H1 (cell line): ENCODE results near the gene POMT2. TPM values are rescaled to one million over a fixed set of nuclear protein-coding genes. Genes with fewer than 3 reads are reported as not detected.
A peak's percentile ranks its signal among the peaks of the same experiment; 100 is the strongest.

Source experiments
- CTCF ChIA-PET: fragments of 300-600 bp; sonication (Branson Sonifier 250); formaldehyde crosslinking; loops from one replicate; lab custom pipeline; 2021; ENCODE audit not compliant: partially characterized antibody; lab: Charles Lee
- POLR2A ChIA-PET: fragments of 300-600 bp; sonication (Branson Sonifier 250); formaldehyde crosslinking; loops from one replicate; lab custom pipeline; 2021; ENCODE audit warnings: inconsistent platforms; ENCODE audit not compliant: partially characterized antibody; lab: Charles Lee
- DNase-seq, 2 experiments: peaks; one replicate each; pipeline versions ENCODE4 v3.0.0 to v3.0.0-alpha.2; 2010 to 2022; ENCODE audit warnings: low spot score in 2 of 2, low read depth in 1 of 2, mixed read lengths in 1 of 2
- FAIRE-seq: peaks from 2 replicates; lab custom pipeline; 2011; peaks lifted over from hg19 to GRCh38; lab: Jason Lieb, UNC
- H2AFZ ChIP-seq: 2 replicates; pipeline ENCODE4 v1.8.1; 2012; ENCODE audit warnings: low read length, inconsistent platforms
- H2AK5ac ChIP-seq: 2 replicates; pipeline ENCODE4 v1.6.1; 2013; ENCODE audit warnings: low read depth, low read length
- H2BK120ac ChIP-seq: replicated peaks from 2 replicates; pipeline ENCODE3; 2013; ENCODE audit warnings: low read depth, low read length, inconsistent platforms
- H2BK12ac ChIP-seq: 2 replicates; pipeline ENCODE4 v1.6.1; 2013; ENCODE audit warnings: low read depth, low read length
- H2BK15ac ChIP-seq: 2 replicates; pipeline ENCODE4 v1.6.1; 2013; ENCODE audit warnings: low read length
- H2BK20ac ChIP-seq: 2 replicates; pipeline ENCODE4 v1.6.1; 2013; ENCODE audit warnings: low read length
- H2BK5ac ChIP-seq: 2 replicates; pipeline ENCODE4 v1.6.1; 2013; ENCODE audit warnings: low read depth, low read length
- H3K14ac ChIP-seq: 2 replicates; pipeline ENCODE4 v1.6.1; 2013; ENCODE audit warnings: inconsistent platforms; ENCODE audit not compliant: insufficient read length
- H3K18ac ChIP-seq: 2 replicates; pipeline ENCODE4 v1.6.1; 2013; ENCODE audit warnings: low read length; ENCODE audit errors: extremely low read depth
- H3K23ac ChIP-seq: 2 replicates; pipeline ENCODE4 v1.6.1; 2013; ENCODE audit warnings: inconsistent platforms; ENCODE audit not compliant: insufficient read length
- H3K23me2 ChIP-seq: 2 replicates; pipeline ENCODE4 v1.6.1; 2013; ENCODE audit warnings: low read depth, low read length
- H3K27ac ChIP-seq: 2 replicates; pipeline ENCODE4 v1.6.1; 2011; ENCODE audit warnings: low read depth, low read length, inconsistent platforms
- H3K27me3 ChIP-seq, 4 experiments: replicated peaks in 1 of 4; 1 replicate in 1 of 4; 2 replicates in 3 of 4; pipeline versions ENCODE4 v1.6.1 to v1.8.1; 2011 to 2013; ENCODE audit warnings: low read length in 3 of 4, mild to moderate bottlenecking in 3 of 4, inconsistent platforms in 2 of 4, mixed read lengths in 2 of 4, moderate library complexity in 1 of 4; ENCODE audit not compliant: control insufficient read depth in 3 of 4, insufficient read depth in 3 of 4; ENCODE audit errors: extremely low read depth in 1 of 4
- H3K36me3 ChIP-seq, 4 experiments: 2 replicates each; pipeline versions ENCODE4 v1.6.1 to v1.8.1; 2011 to 2013; ENCODE audit warnings: mild to moderate bottlenecking in 4 of 4, low read length in 3 of 4, moderate library complexity in 2 of 4, control low read depth in 1 of 4, inconsistent platforms in 1 of 4; ENCODE audit not compliant: insufficient read depth in 4 of 4, control insufficient read depth in 2 of 4
- H3K4ac ChIP-seq: replicated peaks from 2 replicates; pipeline ENCODE3; 2013; ENCODE audit warnings: low read length, low read depth, mixed read lengths, inconsistent platforms; ENCODE audit not compliant: insufficient read length
- H3K4me1 ChIP-seq, 4 experiments: replicated peaks in 1 of 4; 1 replicate in 1 of 4; 2 replicates in 3 of 4; pipeline versions ENCODE4 v1.6.1 to v1.8.1; 2011 to 2013; ENCODE audit warnings: low read length in 3 of 4, inconsistent platforms in 2 of 4, mixed read lengths in 1 of 4; ENCODE audit not compliant: insufficient read depth in 4 of 4, control insufficient read depth in 3 of 4
- H3K4me2 ChIP-seq, 2 experiments: 2 replicates each; pipeline versions ENCODE4 v1.6.1 to v1.8.1; 2011 to 2013; ENCODE audit warnings: low read depth in 2 of 2, low read length in 2 of 2, control low read depth in 1 of 2, inconsistent platforms in 1 of 2, mild to moderate bottlenecking in 1 of 2; ENCODE audit not compliant: insufficient read depth in 1 of 2
- H3K4me3 ChIP-seq, 4 experiments: fragments of 200-600, 300-600 bp in 1 of 4; sonication (generic), shearing (Covaris generic), sonication (Bioruptor Twin) in 1 of 4; 2 replicates each; pipeline versions ENCODE4 v1.5.1 to v1.8.1; 2011 to 2016; ENCODE audit warnings: low read length in 4 of 4, low read depth in 3 of 4, control low read depth in 2 of 4, inconsistent platforms in 2 of 4, mild to moderate bottlenecking in 2 of 4, mixed read lengths in 1 of 4, moderate library complexity in 1 of 4; ENCODE audit not compliant: insufficient read depth in 2 of 4; ENCODE audit errors: extremely low read depth in 1 of 4
- H3K56ac ChIP-seq: replicated peaks from 2 replicates; pipeline ENCODE3; 2013; ENCODE audit warnings: low read depth, mild to moderate bottlenecking, mixed read lengths, low read length, inconsistent platforms; ENCODE audit not compliant: insufficient read length
- H3K79me1 ChIP-seq: 2 replicates; pipeline ENCODE4 v1.6.1; 2013; ENCODE audit warnings: low read depth, low read length, control low read depth
- H3K79me2 ChIP-seq, 2 experiments: 2 replicates each; pipeline versions ENCODE4 v1.6.1 to v1.8.1; 2012 to 2013; ENCODE audit warnings: low read length in 2 of 2, mild to moderate bottlenecking in 2 of 2, inconsistent platforms in 1 of 2; ENCODE audit not compliant: insufficient read depth in 2 of 2, control insufficient read depth in 1 of 2
- H3K9ac ChIP-seq, 4 experiments: replicated peaks in 1 of 4; 1 replicate in 1 of 4; 2 replicates in 3 of 4; pipeline versions ENCODE4 v1.6.1 to v1.8.1; 2011 to 2013; ENCODE audit warnings: low read depth in 3 of 4, low read length in 3 of 4, control low read depth in 2 of 4, mild to moderate bottlenecking in 2 of 4, moderate library complexity in 2 of 4, inconsistent platforms in 1 of 4; ENCODE audit errors: extremely low read depth in 1 of 4
- H3K9me3 ChIP-seq, 2 experiments: 2 replicates each; pipeline versions ENCODE4 v1.6.1 to v1.8.1; 2012 to 2013; ENCODE audit warnings: mild to moderate bottlenecking in 2 of 2, moderate library complexity in 2 of 2, control low read depth in 1 of 2, inconsistent platforms in 1 of 2, low read depth in 1 of 2, low read length in 1 of 2, mixed read lengths in 1 of 2; ENCODE audit not compliant: insufficient read depth in 2 of 2
- H4K20me1 ChIP-seq, 2 experiments: replicated peaks in 1 of 2; 2 replicates each; pipeline versions ENCODE3 to v1.8.1; 2011 to 2013; ENCODE audit warnings: inconsistent platforms in 2 of 2, low read length in 2 of 2, mild to moderate bottlenecking in 1 of 2; ENCODE audit not compliant: insufficient read depth in 2 of 2, control insufficient read depth in 1 of 2
- H4K5ac ChIP-seq: 2 replicates; pipeline ENCODE4 v1.6.1; 2013; ENCODE audit warnings: low read length, low read depth, mixed read lengths, inconsistent platforms; ENCODE audit not compliant: insufficient read length
- H4K8ac ChIP-seq: 2 replicates; pipeline ENCODE4 v1.8.0; 2013; ENCODE audit warnings: mild to moderate bottlenecking, moderate library complexity, low read length, inconsistent platforms; ENCODE audit not compliant: insufficient read depth; ENCODE audit errors: extremely low read depth
- H4K91ac ChIP-seq: replicated peaks from 2 replicates; pipeline ENCODE3; 2013; ENCODE audit warnings: low read length, mixed read lengths, inconsistent platforms; ENCODE audit not compliant: insufficient read length
- BRCA1 ChIP-seq: IDR thresholded peaks from 2 replicates; pipeline ENCODE4 v1.6.1; 2012; ENCODE audit warnings: low read depth, low read length, improper control_type of control experiment
- CEBPB ChIP-seq: IDR thresholded peaks from 2 replicates; pipeline ENCODE4 v1.6.1; 2012; ENCODE audit warnings: low read depth, low read length
- CHD1 ChIP-seq: IDR thresholded peaks from 2 replicates; pipeline ENCODE4 v1.6.1; 2012; ENCODE audit warnings: low read depth, low read length, improper control_type of control experiment
- CREB1 ChIP-seq: IDR thresholded peaks from 2 replicates; pipeline ENCODE4 v1.6.1; 2012; ENCODE audit warnings: inconsistent platforms
- E2F6 ChIP-seq: IDR thresholded peaks from 2 replicates; pipeline ENCODE4 v1.6.1; 2012; ENCODE audit warnings: inconsistent platforms
- EP300 ChIP-seq, 2 experiments: IDR thresholded peaks; 1 replicate in 1 of 2; 2 replicates in 1 of 2; pipeline ENCODE4 v1.6.1; 2011 to 2012; ENCODE audit warnings: low read depth in 2 of 2, low read length in 2 of 2, mild to moderate bottlenecking in 2 of 2, borderline replicate concordance in 1 of 2, inconsistent platforms in 1 of 2, moderate library complexity in 1 of 2
- FOSL1 ChIP-seq: IDR thresholded peaks from 2 replicates; pipeline ENCODE4 v1.6.1; 2011; ENCODE audit warnings: mild to moderate bottlenecking, low read depth, low read length, moderate library complexity; ENCODE audit not compliant: insufficient read depth
- HDAC6 ChIP-seq: IDR thresholded peaks from one replicate; pipeline ENCODE4 v1.7.1; 2012; ENCODE audit warnings: low read depth, mild to moderate bottlenecking, inconsistent platforms, low read length, moderate library complexity
- MAX ChIP-seq: IDR thresholded peaks from 2 replicates; pipeline ENCODE4 v1.6.1; 2012; ENCODE audit warnings: inconsistent platforms
- PHF8 ChIP-seq: fragments of 200-600 bp; sonication (generic); conservative IDR thresholded peaks from 2 replicates; pipeline ENCODE4 v1.7.1; 2012; ENCODE audit warnings: low read depth, mild to moderate bottlenecking, inconsistent platforms, low read length, moderate library complexity
- POLR2AphosphoS5 ChIP-seq: IDR thresholded peaks from 2 replicates; pipeline ENCODE4 v1.6.1; 2011; ENCODE audit warnings: low read depth, low read length
- SIRT6 ChIP-seq: IDR thresholded peaks from one replicate; pipeline ENCODE4 v1.7.1; 2012; ENCODE audit warnings: low read length, inconsistent platforms
- SRF ChIP-seq: IDR thresholded peaks from 2 replicates; pipeline ENCODE4 v1.6.1; 2011; ENCODE audit warnings: mild to moderate bottlenecking, low read depth, low read length, moderate library complexity
- WGBS, 2 experiments: shearing (Covaris generic) in 1 of 2; methylation state at CpG; one replicate each; pipeline versions ENCODE4 v1.1.6 to v1.1.7; 2013 to 2015; ENCODE audit warnings: low lambda C conversion rate in 2 of 2, mixed read lengths in 2 of 2, inconsistent platforms in 1 of 2, low coverage in 1 of 2, missing lambda C conversion rate in 1 of 2; ENCODE audit not compliant: insufficient replicate concordance in 2 of 2, insufficient coverage in 1 of 2, insufficient read length in 1 of 2; ENCODE audit errors: extremely low coverage in 1 of 2, missing lambda C conversion rate in 1 of 2; 5-methylcytosine and 5-hydroxymethylcytosine counted together
- polyA plus RNA-seq, 7 experiments: library from polyadenylated mRNA; depleted of rRNA in 3 of 7; stranded (reverse) in 5 of 7; unstranded in 2 of 7; fragments of >200 nt in 5 of 7; fragments of 200-250 nt in 2 of 7; gene quantifications; 1 replicate in 5 of 7; 2 replicates in 1 of 7; 4 replicates in 1 of 7; pipeline versions ENCODE4 v1.2.1 to v1.2.3, GENCODE V29; 2011 to 2013; ENCODE audit warnings: missing spikeins in 2 of 7, mixed read lengths in 2 of 7
- total RNA-seq: library from RNA; stranded (reverse); fragmentation: NEBNext Ultra II Directional; extraction: Animal tissue kit (Norgen Biotek cat#: 25700); gene quantifications from 2 replicates; pipeline ENCODE4 v1.2.1, GENCODE V29; 2021

Gene POMT2
- total and polyA plus RNA-seq, 2 of the 8 experiments (the other 6 are each of a cell fraction or from before 2014, with no cell fraction given) = 20.8 to 44.9 TPM

- Histone ChIP-seq H3K9ac (no peak overlapping the region), H2BK12ac (no peak overlapping the region), H3K36me3 (peaks cover 0 to 12% (median 0%) of the 10 kb centered on the region in 4 experiments; a peak in 2 of 8 replicates), H4K5ac (no peak overlapping the region), H2BK5ac (no peak overlapping the region), H2BK20ac (no peak overlapping the region), H3K27me3 (no peaks in the 10 kb centered on the region), H3K79me2 (no peaks in the 10 kb centered on the region), H3K9me3 (0 out of 4 replicates have a peak, but pooled peaks cover 0 to 2% of the 10 kb centered on the region in 2 experiments), H3K23ac (no peak overlapping the region), H3K4me2 (peak overlapping the region; percentile 36 to 42; a peak in 3 of 4 replicates), H2BK120ac (no peak overlapping the region), H4K91ac (peak overlapping the region; percentile 70), H4K20me1 (no peaks in the 10 kb centered on the region), H3K27ac (peak overlapping the region; percentile 64; the same call in 1 of the 2 replicates), H4K8ac (no peak overlapping the region), H3K18ac (peak overlapping the region; percentile 53; the same call in 1 of the 2 replicates), H3K14ac (no peak overlapping the region), H3K4me1 (peaks cover 3 to 17% (median 6%) of the 10 kb centered on the region in 4 experiments; a peak in 6 of 7 replicates), H3K4ac (no peak overlapping the region), H2AFZ (no peak overlapping the region), H3K56ac (no peak overlapping the region), H2BK15ac (no peak overlapping the region; the same call in 1 of the 2 replicates), H3K4me3 (peak overlapping the region in 1 of 4 experiments; percentile 23; a peak in 1 of 8 replicates), H3K23me2 (no peaks in the 10 kb centered on the region; the same call in 1 of the 2 replicates), H2AK5ac (no peak overlapping the region), H3K79me1 (no peaks in the 10 kb centered on the region)
- POLR2A ChIA-PET = interaction anchor here (0.6 to 2.5 kb wide), 3 partner anchors 12 to 20 kb away, joined by 3 to 12 read pairs (median 3); partner anchors contain the start of genes GSTZ1 and POMT2
- CTCF ChIA-PET = interaction anchor here (0.5 to 3.1 kb wide), 6 partner anchors 9 to 69 kb away, joined by 3 to 15 read pairs (median 4); no protein-coding TSS in a partner anchor
- FAIRE-seq (peak; percentile 88), DNase-seq (peak in 1 of 2 experiments; percentile 49)
- WGBS, 2 experiments = 85% methylated on average over 2 of the region's 2 CpGs; no CpG with 5 or more reads in 1 of the 2 experiments
- TF ChIP-seq POLR2AphosphoS5 = no peak
- TF ChIP-seq SRF = no peak
- no peak for TF ChIP-seq HDAC6
- no peak for TF ChIP-seq EP300 (IDR thresholded peaks at IDR 0.05; ENCODE audit: borderline replicate concordance in 1 of 2, low read depth in 2 of 2, low read length in 2 of 2)
- TF ChIP-seq E2F6 = 0 out of 2 replicates have a peak, but pooled peaks have one; percentile 23
- no peak for TF ChIP-seq SIRT6
- no peak for TF ChIP-seq CREB1
- TF ChIP-seq CHD1 = no peak
- no peak for TF ChIP-seq CEBPB
- TF ChIP-seq BRCA1 = no peak
- no peak for TF ChIP-seq FOSL1
- peak; percentile 47; the same call in 1 of the 2 replicates for TF ChIP-seq MAX
- TF ChIP-seq PHF8 = no peak
Observed at GRCh38 chr14:77338302-77338701, 17.6 kb upstream of the POMT2 start.
